PC-3 (cell line): ENCODE data around the gene CAP2.

Experiments
- CTCF ChIP-seq: fragments of 300-600 bp; sonication (generic); conservative IDR thresholded peaks from 2 replicates; pipeline ENCODE4 v1.5.1; 2017; ENCODE audit warnings: antibody characterized with exemption, low read depth, mild to moderate bottlenecking, low read length
- EZH2 ChIP-seq: fragments of 300-600 bp; sonication (generic); IDR thresholded peaks from one replicate; pipeline ENCODE4 v1.6.1; 2017; ENCODE audit warnings: antibody characterized with exemption, mild to moderate bottlenecking, low read length; ENCODE audit not compliant: unreplicated experiment
- EZH2phosphoT487 ChIP-seq: fragments of 300-600 bp; sonication (generic); IDR thresholded peaks from 2 replicates; pipeline ENCODE4 v1.6.1; 2018; ENCODE audit warnings: mild to moderate bottlenecking, antibody characterized with exemption, low read length, borderline replicate concordance

GRCh38 chr6:17486680-17487079, 93.3 kb downstream of the CAP2 start:
- TF ChIP-seq CTCF, result no peak
- TF ChIP-seq EZH2, result no peak
- no peak for TF ChIP-seq EZH2phosphoT487
